Colonic mucosa (tissue), 4 donors: ENCODE results near the gene NRK. TPM values are rescaled to one million over a fixed set of nuclear protein-coding genes. Genes with fewer than 3 reads are reported as not detected.
"Not testable (repeated sequence)": the region's sequence is repeated elsewhere in the genome, so short reads cannot be mapped to it uniquely, and the experiment has no call there.

Source experiments
- DNase-seq: peaks from one replicate; pipeline ENCODE4 v3.0.0-alpha.2; 2020
- H3K27ac ChIP-seq: fragments of 200-600 bp; one replicate; pipeline ENCODE4 v1.8.0; 2021
- H3K27me3 ChIP-seq: fragments of 200-600 bp; one replicate; pipeline ENCODE4 v1.8.0; 2021
- H3K36me3 ChIP-seq: fragments of 200-600 bp; one replicate; pipeline ENCODE4 v1.8.0; 2021
- H3K4me1 ChIP-seq: fragments of 200-600 bp; one replicate; pipeline ENCODE4 v1.8.0; 2021; ENCODE audit warnings: mild to moderate bottlenecking
- H3K4me3 ChIP-seq: fragments of 200-600 bp; one replicate; pipeline ENCODE4 v1.8.0; 2021
- H3K9ac ChIP-seq, 2 donors: one replicate each; pipeline ENCODE4 v1.7.0; 2013; ENCODE audit warnings: control low read depth in 2 of 2, low read depth in 2 of 2, low read length in 2 of 2
- H3K9me3 ChIP-seq: fragments of 200-600 bp; one replicate; pipeline ENCODE4 v1.8.0; 2021
- CTCF ChIP-seq: fragments of 200-600 bp; IDR thresholded peaks from one replicate; pipeline ENCODE4 v1.8.0; 2022; ENCODE audit warnings: antibody characterized with exemption, mild to moderate bottlenecking
- intact Hi-C: fragments of 100-400 bp; cut with DNase I; formaldehyde crosslinking; loops from one replicate; pipeline ENCODE4 v1.14.1; 2022
- total RNA-seq, 2 donors: library from RNA; stranded (reverse); fragmentation: NEBNext Ultra II Directional in 1 of 2; extraction: Animal tissue kit (Norgen Biotek cat#: 25700) in 1 of 2; gene quantifications; one replicate each; pipeline ENCODE4 v1.2.1, GENCODE V29; 2021
- donor health status: healthy.
- donor health status: DM: no; HTN: no; CAD: no.
- donor health status: DM: no; HTN: no; CAD: no.

NRK gene
- total RNA-seq, 2 donors from 2014 or later = 0.27 to 0.30 TPM

DNA sequence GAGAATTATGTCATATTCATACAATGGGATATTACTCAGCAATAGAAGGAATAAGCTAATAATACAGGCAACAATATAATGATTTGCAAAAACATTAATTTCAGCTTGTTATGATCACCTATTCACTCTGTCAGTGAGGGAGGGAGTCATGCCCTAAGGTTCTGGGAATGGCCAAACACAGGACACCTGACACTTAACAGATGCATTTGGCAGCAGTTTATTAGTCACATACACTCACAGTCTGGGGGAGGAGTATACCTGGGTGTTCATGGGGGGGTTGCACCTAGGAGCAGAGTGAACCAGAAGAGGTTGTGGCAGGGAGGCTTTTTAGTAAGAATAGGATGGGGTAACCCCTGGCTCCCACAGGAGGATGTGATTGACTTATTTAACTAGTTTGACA, 177.9 kb downstream of the NRK start:
- Histone ChIP-seq H3K9me3 (no peaks in the 10 kb centered on the region), H3K27me3 (no peaks in the 10 kb centered on the region), H3K27ac (no peak overlapping the region), H3K9ac (no peak overlapping the region), H3K36me3 (no peaks in the 10 kb centered on the region), H3K4me1 (no peaks in the 10 kb centered on the region), H3K4me3 (no peak overlapping the region)
- no peak for DNase-seq
- no peak for TF ChIP-seq CTCF
- intact Hi-C loops = no loop called here

DNA sequence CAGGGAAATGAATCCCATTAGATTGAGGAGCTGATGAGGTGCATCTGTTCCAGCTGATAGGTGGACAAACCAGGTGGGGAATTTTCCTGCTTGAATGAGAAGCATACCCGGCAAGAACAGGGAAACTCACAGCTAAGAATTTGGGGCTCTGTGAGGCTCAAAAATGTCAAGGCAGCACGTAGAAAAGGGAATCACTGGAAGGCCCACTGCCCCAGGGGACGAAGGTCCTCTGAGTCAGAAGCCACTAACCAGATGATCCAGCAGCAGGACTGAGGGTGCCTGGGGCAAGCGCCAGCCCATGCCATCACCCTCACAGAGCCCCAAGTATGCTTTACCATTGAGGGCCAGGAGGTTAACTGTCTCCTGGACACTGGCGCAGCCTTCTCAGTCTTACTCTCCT, 178.3 kb downstream of the NRK start:
- H3K36me3 ChIP-seq, H3K27me3 ChIP-seq, H3K4me3 ChIP-seq, DNase-seq, H3K9ac ChIP-seq, H3K9me3 ChIP-seq, H3K4me1 ChIP-seq, intact Hi-C loops, H3K27ac ChIP-seq: not testable (repeated sequence)

DNA sequence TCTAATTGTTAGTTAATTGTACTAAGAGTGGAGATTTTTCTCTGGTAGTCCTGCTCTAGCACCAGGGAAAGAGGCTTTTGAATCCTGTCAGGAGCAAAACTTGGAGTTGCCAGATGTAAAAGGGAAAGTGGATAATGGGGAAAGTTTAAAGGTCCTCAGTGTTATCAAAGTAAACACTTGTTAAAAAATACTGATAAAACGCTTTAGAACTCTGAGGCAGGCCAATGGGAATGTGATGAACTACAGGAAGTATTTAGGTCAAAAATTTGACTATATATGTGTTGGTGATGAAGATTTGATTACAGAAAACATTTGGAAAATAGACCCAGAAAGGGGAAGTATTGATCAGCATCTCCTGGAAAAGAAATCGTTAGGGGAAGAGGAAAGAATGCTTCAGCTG, 183.3 kb downstream of the NRK start:
- no peak for DNase-seq
- no peak for TF ChIP-seq CTCF
- no peaks in the 10 kb centered on the region for H3K9me3 ChIP-seq
- no peaks in the 10 kb centered on the region for H3K27me3 ChIP-seq
- no peaks in the 10 kb centered on the region for H3K4me1 ChIP-seq
- H3K4me3 ChIP-seq = no peak overlapping the region
- H3K36me3 ChIP-seq = no peaks in the 10 kb centered on the region
- no peak overlapping the region for H3K27ac ChIP-seq
- intact Hi-C loops = no loop called here
- H3K9ac ChIP-seq = no peak overlapping the region

GRCh38 chrX:106007815-106008214, 185.5 kb downstream of the NRK start:
- TF ChIP-seq CTCF = no peak
- no peak overlapping the region for H3K9ac ChIP-seq

More at GRCh38 chrX:106007815-106008214, 185.5 kb downstream of the NRK start:
- Histone ChIP-seq H3K4me1 (no peaks in the 10 kb centered on the region), H3K27ac (no peak overlapping the region), H3K4me3 (no peak overlapping the region), H3K9me3 (no peaks in the 10 kb centered on the region), H3K36me3 (no peaks in the 10 kb centered on the region), H3K27me3 (no peaks in the 10 kb centered on the region)
- DNase-seq = no peak
- intact Hi-C loops = no loop called here

Other genes with a start within 250 kb of the NRK start
- gene SERPINA7, start 216.2 kb downstream of the NRK start, total RNA-seq = under 1 TPM in 1 of 2 donors, not detected in 1; 0.62 TPM